Neural cell (in vitro differentiated cells): ENCODE measurements around the gene ANXA6.

Experiments
- CTCF ChIP-seq: fragments of 450-650 bp; IDR thresholded peaks from 2 replicates; pipeline ENCODE4 v1.5.1; 2014; ENCODE audit warnings: antibody characterized with exemption, mild to moderate bottlenecking, moderate library complexity; ENCODE audit not compliant: poor library complexity, severe bottlenecking
- EP300 ChIP-seq: fragments of 450-650 bp; conservative IDR thresholded peaks from 2 replicates; pipeline ENCODE4 v1.6.1; 2014; ENCODE audit warnings: antibody characterized with exemption, mild to moderate bottlenecking, moderate library complexity; ENCODE audit not compliant: poor library complexity, severe bottlenecking
- EZH2 ChIP-seq: fragments of 200-600, 300-800 bp; shearing (Covaris generic), sonication (generic); IDR thresholded peaks from 2 replicates; pipeline ENCODE4 v1.6.1; 2014; ENCODE audit warnings: antibody characterized with exemption, low read length, borderline replicate concordance, mild to moderate bottlenecking; ENCODE audit not compliant: insufficient read depth, poor library complexity, severe bottlenecking
- POLR2AphosphoS5 ChIP-seq: IDR thresholded peaks from 2 replicates; pipeline ENCODE4 v1.6.1; 2012

DNA sequence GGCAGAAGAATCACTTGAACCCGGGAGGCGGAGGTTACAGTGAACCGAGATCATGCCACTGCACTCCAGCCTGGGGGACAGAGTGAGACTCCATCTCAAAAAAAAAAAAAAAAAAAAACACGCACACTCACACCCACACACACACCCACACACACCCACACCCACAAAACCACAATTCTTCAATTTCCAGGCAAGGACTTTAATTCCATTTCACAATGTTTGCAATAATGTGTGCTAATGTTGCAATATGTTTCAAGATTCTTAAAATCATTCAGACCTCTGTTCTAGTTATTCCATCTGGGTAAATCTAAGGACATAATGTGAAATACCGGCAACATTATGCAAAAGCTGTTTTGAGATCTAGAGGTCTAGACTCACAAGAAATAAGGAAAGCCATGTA lies 38.0 kb upstream of the ANXA6 start:
- TF ChIP-seq CTCF = no peak
- TF ChIP-seq POLR2AphosphoS5 = no peak
- TF ChIP-seq EZH2 = no peak
- TF ChIP-seq EP300 = no peak
